GM04504 (cell line): ENCODE results near the gene CCDC68.

Experiments
- DNase-seq: peaks from one replicate; pipeline ENCODE4 v3.0.0-alpha.2; 2012; ENCODE audit warnings: low read depth

CCDC68 gene

DNA sequence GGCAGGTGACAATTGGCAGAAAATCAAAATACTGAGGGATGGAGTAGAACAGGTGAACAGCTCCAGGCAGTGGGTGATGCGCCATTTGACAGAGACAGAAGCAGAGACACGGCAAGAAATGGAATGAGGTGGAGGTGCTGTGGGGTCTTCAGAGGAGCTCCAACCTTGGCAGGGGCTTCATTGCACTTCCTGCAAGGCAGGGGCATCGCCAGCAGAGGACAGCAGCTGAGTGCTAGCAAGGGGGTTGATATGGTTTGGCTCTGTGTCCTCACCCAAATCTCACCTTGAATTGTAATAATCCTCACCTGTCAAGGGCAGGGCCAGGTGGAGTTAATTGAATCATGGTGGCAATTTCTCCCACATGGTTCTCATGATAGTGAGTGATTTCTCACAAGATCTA lies 42.8 kb downstream of the CCDC68 start:
- no peak for DNase-seq

DNA sequence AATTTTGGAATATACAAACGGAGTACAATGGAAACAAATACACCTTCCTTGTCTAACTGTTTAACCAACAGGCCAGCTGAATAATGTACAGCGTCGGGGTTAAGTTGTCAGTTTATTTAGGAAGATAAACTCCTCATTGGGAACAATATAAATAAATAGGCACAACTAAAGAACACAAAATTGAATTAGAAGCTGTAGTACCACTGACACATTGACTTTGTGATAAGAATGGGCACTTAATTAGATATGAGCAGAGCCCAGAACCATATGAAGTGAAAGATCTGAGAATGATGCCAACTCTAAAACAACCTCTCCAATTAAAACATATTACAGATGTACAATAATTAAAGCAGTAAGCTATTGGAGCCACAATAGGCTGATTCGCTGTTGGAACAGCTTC lies 44.4 kb downstream of the CCDC68 start:
- DNase-seq, result no peak

DNA sequence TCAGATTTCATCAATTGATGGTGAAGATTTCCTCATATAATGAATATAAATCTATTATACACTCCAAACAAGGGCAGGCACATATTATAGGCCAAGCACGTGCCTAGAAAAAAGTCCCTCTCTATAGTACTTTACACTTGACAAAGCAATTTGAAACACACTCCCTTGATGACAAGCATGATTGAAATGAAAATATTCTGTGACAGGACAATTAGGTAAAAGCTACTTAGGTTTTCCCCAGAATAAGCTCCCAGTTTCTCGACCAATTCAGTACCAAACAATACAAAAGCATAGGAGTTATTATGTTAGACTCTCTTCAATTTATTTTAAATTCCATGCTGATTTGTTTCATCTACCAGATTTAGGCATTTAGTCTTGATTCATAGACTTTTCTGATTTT lies 47.7 kb downstream of the CCDC68 start:
- no peak for DNase-seq

GRCh38 chr18:54910161-54910919 lies 48.9 kb downstream of the CCDC68 start:
- DNase-seq, result no peak

DNA sequence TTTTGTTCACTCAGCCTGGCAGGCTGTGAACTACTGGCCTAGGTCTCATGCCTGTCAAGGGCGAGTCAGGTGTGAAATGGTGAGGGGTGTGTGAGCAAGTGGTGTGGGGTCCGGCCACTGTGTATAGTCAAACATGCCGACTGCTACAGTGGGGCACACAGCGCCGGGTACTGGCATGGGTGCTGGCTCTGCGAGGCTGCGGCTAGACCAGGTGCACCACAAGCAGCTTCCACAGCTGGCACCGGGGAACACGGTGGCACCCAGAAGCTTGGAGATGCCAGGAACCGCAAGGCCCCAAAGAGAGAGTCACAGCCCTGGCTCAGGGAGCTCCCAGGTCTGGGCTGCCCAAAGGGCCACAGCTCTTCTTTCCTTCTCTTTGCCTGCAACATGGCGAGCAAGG lies 49.7 kb downstream of the CCDC68 start:
- no peak for DNase-seq

DNA sequence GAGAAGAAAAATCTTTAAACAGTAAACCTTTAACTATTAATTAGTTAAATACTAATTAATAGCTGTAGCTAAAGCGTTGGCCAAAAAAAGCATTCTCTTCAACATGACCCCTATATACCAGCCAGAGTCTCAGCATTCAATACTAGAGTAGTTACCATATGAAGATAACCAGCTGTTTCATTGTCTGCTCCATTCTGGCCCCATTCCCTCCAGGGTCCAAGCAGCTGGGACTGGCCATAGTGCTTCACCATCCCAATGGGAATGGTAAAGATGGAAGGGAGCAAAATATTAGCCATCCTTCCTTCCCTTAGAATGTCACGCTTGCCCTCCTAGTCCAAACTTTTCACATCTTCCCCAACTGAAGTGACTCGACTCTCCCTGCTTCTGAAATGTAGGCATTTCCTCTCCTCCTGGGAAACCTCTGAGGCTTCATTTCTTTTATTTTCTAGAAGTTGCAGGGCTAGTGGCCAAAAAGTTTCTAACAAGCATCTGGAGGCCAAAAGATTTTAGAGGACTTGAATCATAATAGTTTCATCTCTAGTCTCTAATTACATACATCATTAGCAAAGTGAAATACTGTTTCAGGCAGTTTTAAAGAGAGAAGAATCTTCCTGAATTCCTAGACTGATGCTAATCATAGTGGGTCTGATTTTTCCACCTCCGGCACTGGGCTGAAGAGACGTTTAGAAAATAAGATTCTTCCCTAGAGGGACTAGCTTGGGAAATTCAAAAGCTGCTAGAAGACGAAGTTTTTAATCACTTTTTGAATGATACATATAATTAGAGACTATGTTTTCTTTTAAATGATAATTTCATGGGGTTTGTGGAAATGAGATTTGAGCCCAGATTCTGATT lies 52.7 kb downstream of the CCDC68 start:
- peak; percentile 74 for DNase-seq

DNA sequence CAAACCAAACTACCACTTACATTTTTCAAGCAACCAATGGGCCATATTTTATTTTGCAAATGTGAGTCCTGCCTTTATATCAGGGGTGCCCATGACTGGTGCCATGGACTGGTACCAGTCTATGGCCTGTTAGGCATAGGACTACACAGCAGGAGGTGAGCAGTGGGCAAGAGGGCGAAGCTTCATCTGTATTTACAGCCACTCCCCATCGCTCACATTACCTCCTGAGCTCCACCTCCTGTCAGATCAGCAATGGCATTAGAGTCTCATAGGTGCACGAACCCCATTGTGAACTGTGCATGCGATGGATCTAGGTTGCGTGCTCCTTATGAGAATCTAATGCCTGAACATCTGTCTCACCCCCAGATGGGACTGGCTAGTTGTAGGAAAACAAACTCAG lies 53.6 kb downstream of the CCDC68 start:
- no peak for DNase-seq

DNA sequence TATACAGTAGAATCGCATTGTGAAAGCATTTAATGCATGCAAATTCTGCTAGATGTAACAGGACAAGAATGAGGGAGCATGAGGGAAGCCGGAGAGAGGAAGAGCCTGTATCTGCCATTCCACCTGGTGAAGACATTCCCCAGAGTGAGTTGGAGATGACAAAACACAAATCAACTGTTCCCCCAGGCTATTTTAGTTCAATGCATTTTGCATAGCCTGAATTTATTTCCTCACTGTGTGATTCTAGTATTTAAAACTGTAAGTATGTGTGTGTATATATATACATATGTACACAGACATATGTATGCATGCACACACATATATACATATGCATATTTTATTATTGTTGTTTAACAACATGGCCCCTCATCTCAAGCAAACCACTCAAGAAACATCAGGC lies 54.7 kb downstream of the CCDC68 start:
- no peak for DNase-seq

DNA sequence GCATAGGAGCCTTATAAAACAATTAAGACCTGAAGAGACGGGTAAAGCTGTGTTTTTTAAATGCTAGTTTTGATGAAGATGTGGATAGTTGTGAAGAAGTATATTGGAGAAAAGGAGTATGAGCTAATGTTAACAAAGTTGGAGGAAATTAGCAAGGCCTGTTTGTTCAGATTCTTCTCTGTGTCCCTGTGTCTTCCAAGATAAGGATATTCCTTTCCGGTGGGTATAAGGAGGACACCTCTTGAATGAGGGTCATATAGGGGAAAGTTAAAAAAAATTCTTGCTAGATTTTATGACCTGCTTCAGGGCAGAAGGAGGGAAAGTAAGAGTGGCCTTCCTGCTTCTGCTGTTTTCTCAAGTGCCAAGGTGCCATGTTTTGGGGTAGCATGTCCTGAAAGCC lies 59.0 kb downstream of the CCDC68 start:
- DNase-seq, result no peak

- no peak for DNase-seq
Measured at GRCh38 chr18:54899500-54899899, 59.8 kb downstream of the CCDC68 start.

DNA sequence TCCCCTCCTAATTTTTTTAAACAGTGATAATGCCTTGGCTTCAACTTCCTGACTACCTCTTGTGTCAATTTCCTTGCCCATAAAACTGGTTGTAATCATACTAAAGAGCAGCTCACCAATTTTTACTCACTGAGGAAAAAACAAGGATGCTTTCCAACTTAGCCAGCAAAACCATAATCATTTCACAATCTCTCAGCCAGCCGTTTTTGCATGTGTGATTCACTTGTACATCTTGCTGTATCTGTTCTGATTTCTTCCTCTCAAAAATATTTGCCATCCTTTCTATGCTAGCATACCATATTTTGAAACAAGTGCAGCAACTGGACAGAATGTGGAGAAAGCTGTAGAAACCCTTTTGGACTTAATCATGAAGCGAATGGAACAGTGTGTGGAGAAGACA lies 70.3 kb downstream of the CCDC68 start:
- DNase-seq, result peak; percentile 45

DNA sequence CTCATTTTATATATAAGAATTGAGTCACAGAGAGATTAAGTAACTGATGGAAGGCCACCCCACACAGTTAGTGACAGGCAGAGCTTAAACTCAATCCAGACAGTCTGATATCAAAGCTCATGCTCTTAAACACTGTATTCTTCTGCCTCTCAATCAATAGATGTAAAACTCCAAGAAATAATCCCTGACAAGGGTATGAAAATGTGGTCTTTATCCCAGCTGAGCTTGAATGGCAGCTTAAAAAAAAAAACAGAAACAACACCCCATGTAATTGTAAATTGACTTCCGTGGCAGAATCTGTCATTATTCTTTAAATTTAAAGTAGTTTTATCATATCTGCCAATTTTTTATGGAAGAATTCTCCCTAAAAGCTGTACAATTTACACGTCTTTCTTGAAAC lies 70.9 kb downstream of the CCDC68 start:
- DNase-seq, result no peak

DNA sequence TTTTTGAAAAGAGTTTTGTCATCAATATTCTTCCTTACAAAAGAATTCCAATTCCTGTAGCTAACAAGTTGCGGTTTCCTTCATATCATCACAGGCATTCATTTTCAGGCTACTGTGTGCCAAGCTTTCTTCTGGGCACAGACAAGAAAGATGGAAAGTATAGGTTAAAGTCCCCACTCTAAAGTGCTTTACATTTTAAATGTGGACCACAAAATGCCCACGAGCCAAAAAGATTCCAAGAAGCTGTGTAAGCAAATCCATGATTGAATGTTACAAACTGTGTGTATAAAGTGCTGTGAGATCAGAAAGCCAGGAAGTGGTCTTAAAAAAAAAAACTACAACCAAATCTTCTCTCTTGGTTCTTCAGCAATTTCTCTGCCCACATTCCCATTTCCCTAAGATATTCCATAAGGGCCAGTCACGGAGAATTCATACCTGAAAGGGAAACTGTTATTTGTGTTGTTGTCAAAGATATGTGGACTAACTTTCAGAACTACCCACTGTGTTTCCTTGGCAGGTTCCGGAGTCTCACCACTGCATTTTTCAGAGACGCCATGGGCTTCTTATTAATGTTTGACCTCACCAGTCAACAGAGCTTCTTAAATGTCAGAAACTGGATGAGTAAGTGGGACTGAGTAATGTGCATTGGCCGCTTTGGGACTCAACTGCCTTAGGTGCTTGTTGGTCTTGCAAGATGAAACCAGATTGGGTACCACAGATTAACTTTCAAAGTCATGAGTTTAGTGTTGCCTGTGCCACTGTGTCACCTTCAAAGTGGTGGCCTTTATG lies 75.3 kb downstream of the CCDC68 start:
- DNase-seq, result no peak

GRCh38 chr18:54882318-54882717 lies 76.9 kb downstream of the CCDC68 start:
- no peak for DNase-seq

DNA sequence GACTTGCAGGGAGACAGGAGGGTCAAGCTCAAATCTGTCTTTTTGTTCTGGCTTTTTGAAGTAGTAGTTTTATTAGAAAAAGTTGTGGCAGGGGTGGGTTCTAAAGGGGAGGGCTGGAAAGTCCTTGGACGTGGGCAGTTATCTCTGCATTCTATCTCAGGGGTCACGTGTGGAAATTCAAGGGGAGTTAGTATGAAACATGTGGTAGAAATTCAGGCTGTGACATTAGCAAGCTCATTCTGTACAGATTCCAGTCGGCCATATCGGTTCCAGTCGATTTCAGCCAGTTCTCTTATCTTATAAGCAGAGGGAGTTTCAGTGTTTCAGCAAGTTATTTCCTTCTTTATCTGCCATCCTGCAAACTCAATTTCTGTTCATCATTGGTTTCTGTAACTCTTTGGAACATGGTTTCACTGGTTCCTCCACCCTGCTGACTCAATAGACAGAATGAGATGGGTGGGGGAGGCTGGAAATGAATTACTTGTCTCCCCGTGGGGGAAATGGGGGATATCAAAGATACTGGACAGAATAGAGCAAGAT lies 78.0 kb downstream of the CCDC68 start:
- no peak for DNase-seq

- no peak for DNase-seq
Measured at GRCh38 chr18:54880395-54881105, 78.7 kb downstream of the CCDC68 start.

- no peak for DNase-seq
Measured at GRCh38 chr18:54879691-54880090, 79.6 kb downstream of the CCDC68 start.

DNA sequence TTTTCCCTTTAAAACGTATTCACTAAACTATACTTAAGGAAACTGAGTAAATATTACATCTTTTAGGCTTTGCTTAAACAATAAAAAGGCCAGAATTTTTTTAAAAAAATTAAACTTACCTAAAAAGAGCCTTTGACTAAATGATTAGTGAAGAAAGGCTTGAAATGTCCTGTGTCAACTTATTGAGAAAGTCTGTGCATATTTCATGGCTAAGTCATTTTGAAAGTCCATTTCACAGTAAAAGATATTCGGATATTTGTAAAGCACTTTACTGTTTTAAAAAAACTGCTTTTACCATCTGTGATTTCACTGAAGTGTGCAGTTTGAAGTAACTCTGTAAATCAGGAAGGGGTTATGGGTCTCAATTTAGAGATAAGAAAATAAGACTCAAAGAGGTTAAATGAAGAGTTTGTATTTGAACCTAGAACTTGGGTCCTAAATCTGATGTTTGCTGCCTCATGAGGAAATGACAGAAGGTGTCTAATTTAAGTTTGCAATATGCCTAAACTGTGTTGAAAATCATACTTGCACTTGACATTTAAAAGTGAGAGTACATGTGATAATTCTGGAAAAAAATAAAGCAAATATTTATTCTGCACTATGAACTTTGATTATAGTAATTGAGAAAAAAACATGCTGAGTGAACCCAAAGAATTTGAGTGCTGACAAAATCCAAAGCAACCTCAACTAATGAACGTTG lies 80.5 kb downstream of the CCDC68 start:
- DNase-seq, result no peak

DNA sequence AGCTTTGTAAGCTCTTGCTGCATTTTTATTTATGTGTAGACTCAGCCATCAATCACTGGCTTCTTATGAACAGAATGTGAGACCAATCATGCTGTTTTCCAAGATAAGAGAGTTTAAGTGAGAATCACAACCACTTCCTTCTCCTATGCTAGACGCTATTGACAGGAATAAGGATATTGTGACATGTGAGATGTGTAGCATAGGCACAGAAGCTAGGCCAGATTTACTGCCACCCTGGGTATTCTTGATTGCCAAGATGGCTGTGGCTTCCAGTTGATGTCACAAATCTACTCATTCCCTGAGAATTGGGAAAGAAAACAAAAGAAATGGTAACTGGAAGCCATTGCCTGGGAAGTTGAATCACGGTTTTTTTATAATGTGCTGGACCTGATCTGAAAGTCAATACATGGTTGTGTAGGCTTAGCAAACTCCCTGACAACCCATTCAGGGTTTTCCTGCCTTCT lies 81.1 kb downstream of the CCDC68 start:
- no peak for DNase-seq

- DNase-seq, result no peak
Measured at GRCh38 chr18:54877076-54877475, 82.2 kb downstream of the CCDC68 start.

DNA sequence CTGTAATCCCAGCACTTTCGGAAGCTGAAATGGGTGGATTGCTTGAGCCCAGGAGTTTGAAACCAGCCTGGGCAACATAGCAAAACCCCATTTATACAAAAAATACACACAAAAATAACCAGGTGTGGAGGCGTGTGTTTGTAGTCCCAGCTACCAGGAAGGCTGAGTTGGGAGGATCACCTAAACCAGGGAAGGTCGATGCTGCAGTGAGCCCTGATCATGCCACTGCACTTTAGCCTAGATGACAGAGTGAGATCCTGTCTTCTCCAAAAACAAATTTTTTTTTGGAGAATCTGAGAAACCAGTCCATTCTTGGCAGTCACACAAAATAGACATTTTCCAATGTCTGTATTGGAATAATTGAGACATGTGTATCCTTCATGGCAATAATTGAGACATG lies 84.2 kb downstream of the CCDC68 start:
- DNase-seq, result no peak
